NAMALWA (cell line): ENCODE results near the gene NOP14.
A peak's percentile ranks its signal among the peaks of the same experiment; 100 is the strongest.
"Not testable (repeated sequence)": the region's sequence is repeated elsewhere in the genome, so short reads cannot be mapped to it uniquely, and the experiment has no call there.

Experiments used
- DNase-seq: peaks from one replicate; pipeline ENCODE4 v3.0.0-alpha.2; 2015; ENCODE audit warnings: low spot score

The NOP14 gene

DNA sequence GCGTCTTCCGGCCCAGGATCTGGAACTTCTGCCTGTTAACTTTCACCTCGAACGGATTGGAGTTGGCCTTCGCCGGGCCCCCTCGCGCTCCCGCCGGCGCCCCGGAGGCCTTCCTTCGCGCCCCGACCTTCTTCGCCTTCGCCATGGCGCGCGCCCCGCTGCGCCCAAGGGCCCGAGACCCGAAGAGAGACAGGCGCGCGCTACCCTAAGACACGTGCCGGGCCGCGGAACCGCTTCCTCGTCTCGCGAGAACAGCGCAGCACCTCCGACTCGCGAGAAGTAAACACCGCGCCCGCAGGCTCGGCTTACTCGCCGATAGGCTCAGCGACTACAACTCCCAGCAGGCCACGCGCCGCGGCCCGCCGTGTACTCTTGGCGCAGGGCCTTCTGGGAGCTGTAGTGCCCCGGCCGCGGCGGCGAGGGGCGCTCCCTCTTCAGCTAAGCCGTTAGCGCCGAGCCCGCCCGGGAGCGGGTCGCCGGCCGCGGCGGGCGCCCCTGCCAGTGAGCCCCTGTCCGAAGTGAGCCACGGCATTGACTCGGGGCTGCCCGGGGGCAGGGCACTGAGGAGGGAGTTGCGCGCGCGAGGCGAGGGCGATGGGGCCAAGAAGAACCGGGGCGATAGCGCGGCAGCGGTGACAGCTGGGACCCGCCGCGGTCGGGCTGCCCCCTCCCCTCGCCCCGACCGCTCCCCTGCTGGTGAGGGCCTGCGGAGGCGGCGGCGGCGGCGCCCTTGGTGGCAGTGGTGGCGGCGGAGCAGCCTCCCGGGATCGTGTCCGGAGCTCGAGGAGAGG, at the start of gene NOP14, which contains the start of gene GRK4:
TSS of gene NOP14 (minus strand) at position 232 of the 791 bp plus-strand sequence. CDS start at position 145, 87 bp downstream.
TSS of gene GRK4 (plus strand) at position 397 of the 791 bp plus-strand sequence. CDS start 500 bp downstream, outside the sequence.
- peak; percentile 99 for DNase-seq

DNA sequence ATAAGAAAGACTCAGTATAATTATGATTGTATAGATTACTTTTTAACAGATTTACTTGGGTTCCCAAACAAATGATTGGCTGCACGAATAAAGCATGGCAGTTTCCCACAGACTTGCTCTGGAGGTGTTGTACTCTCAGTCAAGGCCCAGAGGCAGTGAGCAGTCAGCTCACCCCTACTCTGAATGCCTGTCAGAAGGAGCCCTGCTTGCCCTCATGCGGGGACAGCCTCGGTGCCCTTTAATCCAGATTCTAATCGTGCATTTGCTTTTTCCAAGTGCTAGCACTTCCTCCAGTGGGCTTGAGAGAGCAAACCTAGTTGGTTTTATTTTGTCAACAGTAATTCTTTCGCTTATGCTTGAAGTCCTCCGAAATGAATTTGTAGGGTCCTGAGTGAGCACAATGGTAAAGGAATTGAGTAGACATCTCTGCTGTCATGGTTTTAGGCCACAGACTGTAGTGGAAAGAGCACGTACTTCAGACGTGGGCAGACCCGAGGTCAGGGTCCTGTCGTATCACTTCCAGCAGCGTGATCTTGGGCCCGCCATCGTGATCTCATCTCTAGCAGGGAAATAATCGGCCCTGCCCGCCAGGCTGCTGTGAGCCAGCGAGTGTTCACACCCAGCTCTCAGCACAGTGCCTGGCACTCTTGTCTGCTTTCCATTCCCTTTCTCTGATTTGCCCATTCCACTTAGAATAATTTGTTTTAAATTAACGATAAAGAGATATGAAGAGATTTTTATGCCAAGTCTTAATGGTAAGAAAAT, 48.4 kb upstream of the NOP14 start:
- DNase-seq: no peak

DNA sequence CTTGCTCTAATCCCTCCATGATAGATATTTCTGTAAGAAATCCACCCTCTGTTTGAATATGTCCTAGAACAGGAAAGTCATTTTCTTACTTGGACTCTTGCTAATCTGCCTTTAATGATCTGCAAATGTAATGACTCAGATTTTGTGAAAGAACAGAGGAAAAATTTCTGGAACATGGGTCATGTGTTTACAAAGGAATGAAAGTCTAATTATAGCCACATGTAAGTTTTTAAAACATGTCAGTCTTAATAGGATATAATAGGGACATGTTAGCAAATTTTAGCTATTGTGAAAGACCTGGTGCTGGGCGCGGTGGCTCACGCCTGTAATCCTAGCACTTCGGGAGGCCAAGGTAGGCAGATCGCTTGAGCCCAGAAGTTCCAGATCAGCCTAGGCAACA, 47.8 kb upstream of the NOP14 start:
- DNase-seq: no peak

DNA sequence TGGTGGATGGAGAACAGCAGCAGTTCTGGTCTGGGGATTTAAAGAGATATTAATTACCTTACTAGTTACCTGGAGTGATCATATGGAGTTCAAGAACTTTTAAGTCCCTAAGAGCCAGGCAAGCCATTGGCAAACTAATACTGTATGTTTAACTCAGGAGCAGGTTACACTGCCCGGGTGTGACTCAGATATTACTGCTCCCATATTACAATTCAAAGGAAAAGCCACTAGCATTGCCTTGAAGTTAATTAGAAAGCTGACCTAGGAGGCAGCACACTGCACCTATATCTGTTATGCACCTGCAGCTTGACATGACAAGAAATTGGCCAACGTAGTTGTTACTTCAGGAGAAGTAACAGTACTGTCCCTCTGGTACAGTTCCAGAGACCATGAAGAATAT, 47.4 kb upstream of the NOP14 start:
- no peak for DNase-seq

DNA sequence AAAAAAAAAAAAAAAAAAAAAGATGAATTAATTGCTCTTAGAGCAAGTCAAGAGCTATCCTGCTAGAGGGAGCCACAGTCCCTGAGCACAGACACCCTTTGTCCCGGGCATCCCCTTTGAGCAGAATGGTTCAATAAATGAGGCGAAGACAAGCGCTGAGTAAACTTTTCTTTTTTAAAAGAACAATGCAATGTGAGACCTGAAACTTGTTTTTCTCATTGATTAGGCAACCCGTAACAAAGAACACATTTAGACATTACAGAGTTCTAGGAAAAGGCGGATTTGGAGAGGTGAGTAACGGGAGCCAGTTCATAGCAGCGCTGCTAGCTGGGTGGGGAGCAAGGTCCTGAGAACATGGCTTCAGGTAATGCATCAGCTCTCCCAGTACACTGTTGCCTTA, 46.2 kb upstream of the NOP14 start:
- DNase-seq: peak; percentile 37

DNA sequence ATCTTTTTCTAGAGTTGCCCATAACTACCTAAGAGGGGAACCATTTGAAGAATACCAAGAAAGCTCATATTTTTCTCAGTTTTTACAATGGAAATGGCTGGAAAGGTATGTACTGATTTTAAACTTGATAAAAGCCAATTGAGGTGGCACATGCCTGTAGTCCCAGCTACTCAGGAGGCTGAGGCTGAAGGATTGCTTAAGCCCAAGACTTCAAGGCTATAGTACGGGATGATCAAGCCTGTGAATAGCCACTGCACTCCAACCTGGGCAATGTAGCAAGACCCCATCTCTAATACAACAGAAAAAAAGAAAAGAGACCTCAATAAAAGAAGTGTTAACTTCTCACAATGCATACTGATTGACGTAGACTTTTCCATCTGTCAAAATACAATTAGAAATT, 44.5 kb upstream of the NOP14 start:
- no peak for DNase-seq

DNA sequence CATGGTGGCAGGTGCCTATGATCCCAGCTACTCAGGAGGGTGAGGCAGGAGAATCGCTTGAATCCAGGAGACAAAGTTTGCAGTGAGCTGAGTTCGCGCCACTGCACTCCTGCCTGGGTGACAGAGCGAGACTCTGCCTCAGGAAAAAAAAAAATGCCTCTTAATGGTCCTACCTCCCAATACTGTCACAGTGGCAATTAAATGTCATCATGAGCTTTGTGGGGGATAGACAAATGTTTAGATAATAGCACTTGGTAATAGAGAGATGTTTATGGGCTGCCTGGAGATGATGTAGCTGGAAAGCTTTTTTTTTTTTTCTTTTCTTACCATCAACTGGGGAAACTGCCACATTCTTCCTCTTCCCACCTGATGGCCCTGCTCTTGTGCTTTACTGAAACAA, 33.2 kb upstream of the NOP14 start:
- DNase-seq: no peak

DNA sequence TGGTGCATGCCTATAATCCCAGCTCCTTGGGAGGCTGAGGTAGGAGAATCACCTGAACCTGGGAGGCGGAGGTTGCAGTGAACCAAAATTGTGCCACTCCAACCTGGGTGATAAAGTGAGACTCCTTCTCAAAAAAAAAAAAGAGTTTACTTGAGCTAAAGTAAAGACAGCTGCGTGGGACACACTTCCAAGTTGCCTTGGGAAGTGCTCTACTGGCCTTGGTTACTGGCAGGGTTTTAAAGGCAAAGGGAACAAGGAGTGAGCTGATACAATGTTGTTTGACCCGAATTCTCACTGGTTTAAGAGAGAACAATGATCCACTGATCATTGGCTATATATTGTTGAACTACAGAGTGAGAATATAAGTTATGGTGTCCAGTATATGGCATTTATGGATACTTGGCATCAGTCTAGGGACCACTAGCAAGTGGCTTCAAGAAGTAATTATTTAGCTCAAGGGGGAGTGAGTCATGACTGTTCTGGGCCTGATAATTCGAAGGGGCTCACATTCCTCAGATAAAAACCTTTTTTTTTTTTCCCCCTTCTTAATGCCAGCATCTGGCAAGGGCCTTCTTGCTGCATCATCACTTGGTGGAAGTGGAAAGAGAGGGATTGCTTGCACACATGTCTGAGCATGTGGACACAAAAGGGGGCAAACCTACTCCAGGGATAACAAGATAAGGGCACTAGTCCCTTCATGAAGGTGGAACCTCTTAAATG, 32.5 kb upstream of the NOP14 start:
- no peak for DNase-seq

DNA sequence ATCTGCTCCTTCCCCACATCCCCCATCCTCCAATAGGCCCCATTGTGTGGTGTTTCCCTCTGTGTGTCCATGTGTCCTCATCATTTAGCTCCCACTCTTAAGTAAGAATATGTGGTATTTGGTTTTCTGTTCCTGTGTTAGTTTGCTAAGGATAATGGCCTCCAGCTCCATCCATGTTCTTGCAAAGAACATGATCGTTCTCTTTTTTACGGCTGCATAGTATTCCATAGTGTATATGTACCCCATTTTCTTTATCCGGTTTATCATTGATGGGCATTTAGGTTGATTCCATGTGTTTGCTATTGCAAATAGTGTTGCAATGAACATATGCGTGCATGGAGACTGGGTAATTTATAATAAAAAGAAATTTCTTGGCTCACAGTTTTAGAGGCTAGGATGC, 31.7 kb upstream of the NOP14 start:
- DNase-seq: no peak

DNA sequence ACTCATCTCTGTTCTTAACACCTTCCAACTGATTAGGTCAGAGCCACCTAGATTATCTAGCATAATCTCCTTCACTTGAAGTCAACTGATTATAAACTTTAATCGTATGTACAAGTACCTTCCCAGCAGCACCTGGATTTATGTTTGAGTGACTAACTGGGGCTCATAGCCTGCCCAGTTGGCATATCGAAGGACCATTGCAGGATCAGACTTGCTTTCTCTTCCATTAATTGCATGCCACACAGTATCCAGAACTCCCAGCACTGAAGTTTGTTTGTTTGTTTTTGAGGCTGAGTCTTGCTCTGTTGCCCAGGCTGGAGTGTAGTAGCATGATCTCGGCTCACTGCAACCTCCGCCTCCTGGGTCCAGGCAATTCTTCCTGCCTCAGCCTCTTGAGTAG, 28.0 kb upstream of the NOP14 start:
- no peak for DNase-seq

DNA sequence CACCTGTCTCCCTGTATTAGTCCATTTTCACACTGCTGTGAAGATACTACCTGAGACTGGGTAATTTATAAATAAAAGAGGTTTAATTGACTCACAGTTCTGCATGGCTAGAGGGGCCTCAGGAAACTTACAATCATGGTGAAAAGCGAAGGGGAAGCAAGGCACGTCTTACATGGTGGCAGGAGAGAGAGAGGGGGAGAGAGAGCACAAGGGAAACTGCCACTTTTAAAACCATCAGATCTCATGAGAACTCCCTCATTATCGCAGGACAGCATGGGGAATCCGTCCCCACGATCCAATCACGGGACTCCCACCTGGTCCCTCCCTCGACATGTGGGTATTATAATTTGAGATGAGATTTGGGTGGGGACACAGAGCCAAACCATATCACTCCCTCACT, 20.5 kb upstream of the NOP14 start:
- not testable (repeated sequence) for DNase-seq

DNA sequence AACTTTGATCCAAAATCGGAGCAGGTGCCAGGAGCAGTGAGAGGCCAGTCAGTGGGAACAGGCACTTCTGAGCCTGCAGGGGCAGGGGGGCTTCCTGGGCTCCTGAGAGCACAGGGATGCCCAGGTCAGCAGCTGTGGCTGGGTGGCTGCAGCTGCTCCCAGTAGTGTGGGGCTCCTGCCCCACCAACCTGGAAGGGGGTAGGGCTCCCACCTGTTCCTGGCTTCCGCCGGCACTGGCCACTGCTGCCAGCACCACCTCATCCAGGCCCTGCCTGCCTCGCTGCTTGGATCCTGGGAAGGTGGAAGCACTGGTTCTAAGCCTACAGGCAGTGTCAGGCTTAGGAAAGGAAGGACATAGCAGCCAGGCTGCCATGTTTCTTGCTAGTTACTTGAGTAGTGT, 18.8 kb upstream of the NOP14 start:
- no peak for DNase-seq

DNA sequence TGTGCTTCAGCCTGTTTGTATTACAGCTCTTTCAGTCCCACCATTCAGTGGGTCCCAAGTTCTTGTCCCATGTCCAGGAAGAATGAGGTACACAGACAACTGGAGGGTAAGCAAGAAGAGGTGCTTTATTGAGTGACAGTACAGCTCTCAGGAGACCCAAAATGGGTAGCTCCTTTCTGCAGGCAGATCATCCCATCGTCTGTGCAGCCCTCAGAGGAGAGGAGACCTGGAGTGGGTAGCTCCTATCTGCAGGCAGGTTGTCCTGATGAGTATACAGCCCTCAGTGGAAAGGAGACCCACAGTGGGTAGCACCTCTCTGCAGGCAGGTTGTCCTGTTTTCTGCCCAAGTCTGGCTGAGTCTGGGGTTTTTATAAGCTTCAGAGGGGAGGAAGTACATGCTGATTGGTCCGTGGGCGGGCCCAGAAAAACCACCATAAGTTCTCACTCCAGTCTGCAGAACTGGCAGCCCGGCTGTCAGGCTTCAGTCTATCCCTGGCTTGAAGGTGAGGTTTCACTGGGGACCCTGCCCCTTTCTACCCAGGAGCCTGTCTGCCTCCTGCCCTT, 18.1 kb upstream of the NOP14 start:
- DNase-seq: peak; percentile 18

DNA sequence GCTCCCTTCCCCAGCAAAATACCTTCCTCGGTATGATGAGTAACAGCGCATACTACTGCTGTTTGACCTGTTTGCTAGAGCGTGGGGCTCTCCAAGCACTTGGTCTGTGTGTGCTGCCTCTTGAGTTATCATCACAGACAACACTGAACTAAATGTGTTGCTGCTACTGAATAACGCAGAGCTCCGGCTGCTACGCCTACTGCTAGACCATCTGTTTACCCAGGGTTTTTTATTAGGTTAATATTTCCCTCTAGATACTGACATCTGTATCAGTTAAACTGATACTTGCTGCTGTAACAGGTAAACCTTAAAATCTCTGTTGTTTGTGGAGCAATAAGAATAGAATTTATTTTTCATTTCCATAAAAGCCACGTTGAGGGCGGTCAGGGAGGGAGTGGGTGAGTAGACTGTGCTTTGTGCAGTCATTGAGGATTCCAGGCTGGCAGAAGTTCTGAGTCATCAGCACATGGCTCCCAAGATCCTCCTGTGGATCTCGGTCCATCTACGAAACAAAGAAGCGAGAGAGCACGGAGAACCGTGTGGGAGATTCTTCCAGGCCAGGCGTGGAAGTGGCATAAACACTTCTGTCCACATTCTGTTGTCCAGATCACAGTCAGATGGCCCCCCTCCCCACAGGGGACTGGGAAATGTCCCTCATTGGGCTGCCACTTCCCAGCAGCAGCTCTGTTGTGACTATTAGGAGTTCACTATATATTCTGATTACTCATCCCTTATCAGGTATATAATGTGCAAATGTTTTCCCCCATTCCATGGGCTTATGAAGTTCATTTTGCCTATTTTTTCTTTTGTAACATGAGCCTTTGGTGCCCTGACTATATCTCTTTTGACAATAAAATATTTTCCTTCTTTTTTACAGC, 14.2 kb upstream of the NOP14 start:
- no peak for DNase-seq

DNA sequence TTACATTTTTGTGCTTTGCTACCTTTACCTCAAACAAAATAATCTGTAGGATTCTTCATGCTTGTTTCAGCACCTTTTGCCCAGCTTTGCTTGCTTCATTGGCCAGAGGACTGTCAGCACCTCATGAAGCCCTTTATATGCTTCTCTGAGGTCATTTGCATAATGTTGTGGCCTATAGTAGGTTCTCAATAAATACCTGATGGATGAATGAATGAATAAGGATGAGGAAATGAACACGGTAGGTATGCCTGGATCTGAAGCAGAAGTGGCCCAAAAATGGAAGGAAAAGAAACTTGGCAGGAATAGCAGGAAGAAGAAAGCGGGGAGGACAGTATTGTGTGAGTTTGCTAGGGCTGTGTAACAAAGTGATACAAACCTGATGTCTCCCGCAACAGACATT, 8.1 kb upstream of the NOP14 start:
- no peak for DNase-seq

DNA sequence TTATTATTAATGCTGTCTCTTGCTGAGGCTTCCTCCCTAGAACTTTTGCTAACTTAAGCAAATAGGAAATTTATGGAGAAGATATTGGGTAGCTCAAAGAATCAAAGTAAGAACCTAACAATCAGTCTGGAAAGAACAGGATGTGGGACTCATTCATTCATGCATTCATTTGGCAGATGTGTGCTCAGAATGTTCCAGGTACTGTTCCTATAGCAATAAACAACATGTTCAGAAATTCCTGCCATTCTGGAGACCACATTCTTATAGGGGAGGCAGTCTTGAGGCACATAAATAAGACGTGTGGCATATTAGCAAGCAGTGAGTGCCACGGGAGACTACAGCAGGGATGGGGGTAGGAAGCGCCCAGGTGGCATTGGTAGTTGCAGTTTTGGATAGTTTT, 5.2 kb upstream of the NOP14 start:
- no peak for DNase-seq

DNA sequence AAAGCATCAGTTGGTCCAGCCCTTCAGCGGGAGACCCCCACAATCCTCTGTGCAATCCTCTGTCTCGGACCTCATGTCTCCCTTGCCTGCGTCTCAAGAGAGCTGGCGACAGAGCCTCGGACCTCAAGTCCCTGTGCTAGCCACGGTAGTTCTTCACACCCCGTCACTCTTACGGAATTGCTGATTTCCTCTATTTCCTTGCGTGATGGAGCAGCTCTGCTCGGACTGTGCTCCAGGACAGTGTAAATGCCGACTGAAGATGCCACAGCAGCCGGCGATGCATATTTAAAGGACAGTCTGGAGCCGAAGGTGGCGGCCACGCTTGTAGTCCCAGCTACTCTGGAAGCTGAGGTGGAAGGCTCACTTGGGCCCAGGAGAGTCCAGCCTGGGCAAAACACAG, 2.1 kb upstream of the NOP14 start:
- no peak for DNase-seq

DNA sequence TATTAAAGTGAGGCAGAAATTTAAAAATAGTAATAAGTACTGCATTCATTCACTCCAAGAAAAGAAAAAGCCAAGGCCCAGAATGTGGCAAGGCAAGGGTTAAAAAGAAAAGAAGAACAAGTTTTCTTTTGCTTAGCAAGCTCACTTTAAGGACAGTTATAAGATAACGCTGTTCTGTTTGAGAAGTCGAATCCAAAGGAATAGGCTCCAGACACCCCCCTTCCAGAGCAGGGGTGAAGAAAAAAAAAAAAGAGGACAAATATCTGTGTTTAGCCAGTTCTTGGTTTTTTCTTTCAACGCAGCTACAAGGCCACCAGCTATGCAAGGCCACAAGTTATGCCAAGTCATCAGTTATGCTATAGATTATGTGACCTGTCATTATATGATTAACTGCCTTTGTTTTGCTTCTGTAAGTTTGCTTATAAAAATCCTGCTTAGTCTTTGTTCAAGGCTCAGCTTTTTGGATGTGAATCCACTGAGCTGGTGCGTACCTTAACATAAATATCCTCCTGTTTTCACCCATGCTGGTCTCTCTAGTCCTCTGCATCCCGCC, 1.6 kb upstream of the NOP14 start:
- DNase-seq: peak; percentile 21

DNA sequence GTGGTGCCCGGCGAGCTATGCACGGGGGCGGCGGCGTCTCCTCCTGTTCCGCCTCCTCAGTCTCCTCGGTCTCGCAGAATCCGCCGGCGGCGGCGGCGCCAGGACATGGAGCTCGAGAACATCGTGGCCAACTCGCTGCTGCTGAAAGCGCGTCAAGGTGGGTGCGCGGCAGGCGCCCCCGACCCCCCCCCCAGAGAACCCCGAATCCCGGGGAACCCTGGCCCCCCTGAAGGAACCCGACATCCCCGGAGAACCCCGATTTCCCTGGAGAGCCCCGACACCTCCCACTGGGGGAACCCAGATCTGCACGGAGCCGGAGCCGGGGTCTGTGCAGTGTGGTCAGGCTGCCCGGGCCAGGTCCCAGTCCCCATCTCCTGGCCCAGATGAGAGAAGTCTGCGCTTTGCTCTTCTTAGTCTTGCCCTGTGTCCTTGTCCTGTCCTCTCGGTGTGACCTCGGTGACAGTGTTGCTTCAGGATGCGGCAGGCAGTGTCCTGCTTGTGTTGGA, 813 bp upstream of the NOP14 start:
- peak; percentile 26 for DNase-seq

DNA sequence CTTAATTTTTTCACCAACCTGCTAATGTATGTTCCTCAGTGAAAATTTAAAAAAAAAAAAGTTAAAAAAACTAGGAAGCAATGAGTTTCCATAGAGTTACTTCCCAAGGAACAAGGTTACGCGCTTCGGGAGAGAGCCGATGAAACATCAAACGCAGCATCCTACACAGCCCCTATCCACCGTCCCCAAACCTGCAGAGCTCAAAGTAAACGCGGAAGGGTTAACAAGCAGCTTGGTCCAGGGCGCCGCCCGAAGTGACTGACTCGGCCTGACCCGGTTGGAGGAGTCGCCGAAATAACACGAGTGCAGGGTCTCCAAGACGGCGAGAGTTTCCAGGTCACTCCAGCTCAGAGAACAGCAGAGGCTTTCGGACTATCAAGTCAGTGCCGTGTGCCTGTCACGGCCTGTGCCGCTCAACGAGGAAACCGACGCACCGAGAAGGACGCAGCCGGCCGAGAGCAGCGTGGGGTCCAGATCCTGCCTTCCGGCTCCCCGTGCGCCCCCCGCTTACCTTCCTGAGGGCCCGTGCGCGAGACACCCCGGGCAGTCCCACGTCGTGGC, 512 bp downstream of the NOP14 start:
- DNase-seq: peak; percentile 84
